ENCODE results near the gene MYO7B.
"Not testable (repeated sequence)": the region's sequence is repeated elsewhere in the genome, so short reads cannot be mapped to it uniquely, and the experiment has no call there.

The MYO7B gene

GRCh38 chr2:127552846-127553245 is 17.4 kb downstream of the MYO7B start:
- DNase-seq (ENCODE audit: low read depth), result no peak

- DNase-seq (ENCODE audit: low read depth), result no peak
These were observed 23.4 kb downstream of the MYO7B start for GRCh38 chr2:127558911-127559310.

- no peak for DNase-seq (ENCODE audit: low read depth)
These were observed 24.0 kb downstream of the MYO7B start for GRCh38 chr2:127559454-127559853.

- DNase-seq (ENCODE audit: low read depth), result no peak
These were observed 24.9 kb downstream of the MYO7B start for GRCh38 chr2:127560201-127560930.

- no peak for DNase-seq (ENCODE audit: low read depth)
These were observed 25.4 kb downstream of the MYO7B start for GRCh38 chr2:127560931-127561280.

GRCh38 chr2:127561371-127561770 is 25.9 kb downstream of the MYO7B start:
- no peak for DNase-seq (ENCODE audit: low read depth)

GRCh38 chr2:127562936-127563335 is 27.5 kb downstream of the MYO7B start:
- no peak for DNase-seq (ENCODE audit: low read depth)

- no peak for DNase-seq (ENCODE audit: low read depth)
These were observed 28.3 kb downstream of the MYO7B start for GRCh38 chr2:127563458-127564428.

GRCh38 chr2:127564429-127565260 is 29.2 kb downstream of the MYO7B start:
- no peak for DNase-seq (ENCODE audit: low read depth)

- no peak for DNase-seq (ENCODE audit: low read depth)
These were observed 30.0 kb downstream of the MYO7B start for GRCh38 chr2:127565261-127566138.

- DNase-seq (ENCODE audit: low read depth), result no peak
These were observed 30.6 kb downstream of the MYO7B start for GRCh38 chr2:127566139-127566417.

GRCh38 chr2:127566576-127566975 is 31.1 kb downstream of the MYO7B start:
- no peak for DNase-seq (ENCODE audit: low read depth)

- DNase-seq (ENCODE audit: low read depth), result no peak
These were observed 31.9 kb downstream of the MYO7B start for GRCh38 chr2:127567351-127567854.

GRCh38 chr2:127568128-127568527 is 32.6 kb downstream of the MYO7B start:
- DNase-seq (ENCODE audit: low read depth), result no peak

GRCh38 chr2:127569666-127570065 is 34.2 kb downstream of the MYO7B start:
- DNase-seq (ENCODE audit: low read depth), result no peak

GRCh38 chr2:127570282-127571250 is 35.1 kb downstream of the MYO7B start:
- peak; percentile 32 for DNase-seq (ENCODE audit: low read depth)

- not testable (repeated sequence) for DNase-seq (ENCODE audit: low read depth)
These were observed 36.9 kb downstream of the MYO7B start for GRCh38 chr2:127572352-127572751.

GRCh38 chr2:127572841-127573240 is 37.4 kb downstream of the MYO7B start:
- no peak for DNase-seq (ENCODE audit: low read depth)

GRCh38 chr2:127573298-127573697 is 37.8 kb downstream of the MYO7B start:
- no peak for DNase-seq (ENCODE audit: low read depth)

- DNase-seq (ENCODE audit: low read depth), result no peak
These were observed 38.3 kb downstream of the MYO7B start for GRCh38 chr2:127573771-127574170.

Data from ELR (cell line).